Measurements from ENCODE around the gene CYP19A1.

Gene CYP19A1

DNA sequence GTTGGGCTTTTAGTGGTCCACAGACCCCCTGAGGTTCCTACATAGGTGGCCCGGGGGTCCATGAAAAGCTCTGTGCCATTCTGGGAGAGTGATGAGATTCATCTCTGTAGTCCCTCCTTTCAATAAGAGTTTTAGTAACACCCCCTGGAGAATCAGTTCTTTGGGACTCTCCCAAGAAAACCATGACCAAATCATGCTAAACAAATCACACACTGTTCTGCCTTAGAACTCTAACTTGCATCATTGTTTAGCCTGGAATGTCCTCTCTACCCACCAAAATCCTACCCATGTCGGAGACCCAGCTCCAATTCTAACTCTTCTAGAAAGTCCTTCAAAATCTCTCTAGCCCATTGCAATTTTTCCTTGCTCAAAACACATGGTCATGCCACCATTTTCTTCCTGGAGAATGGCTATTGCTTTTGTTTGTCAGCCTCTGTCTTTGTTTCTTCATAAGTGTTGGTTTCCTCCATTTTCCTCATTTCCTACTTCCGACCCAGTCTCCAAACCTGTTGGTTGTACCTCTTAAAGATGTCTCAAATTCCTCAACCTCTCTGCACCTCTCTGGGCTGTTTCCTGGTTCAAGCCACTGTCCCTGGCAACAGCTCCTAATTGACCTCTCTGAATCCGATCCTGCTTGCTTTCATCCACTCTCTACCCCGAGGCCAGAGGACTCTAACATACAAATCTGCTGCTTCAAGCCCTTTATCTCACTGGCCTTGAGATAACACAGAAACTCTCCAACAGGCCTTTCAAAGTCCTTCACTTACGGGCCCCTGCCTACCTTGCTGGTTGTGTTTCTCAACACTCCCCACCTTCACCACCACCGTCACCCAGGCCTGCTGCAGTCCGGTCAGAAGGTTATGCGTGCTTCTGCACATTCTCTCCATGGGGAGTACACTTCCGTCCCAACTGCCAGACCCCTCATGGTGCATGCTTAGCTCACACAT, 23.7 kb downstream of the CYP19A1 start:
- H3K4me1 ChIP-seq (ENCODE audit: insufficient read depth, low read length) = no peaks in the 10 kb centered on the region

DNA sequence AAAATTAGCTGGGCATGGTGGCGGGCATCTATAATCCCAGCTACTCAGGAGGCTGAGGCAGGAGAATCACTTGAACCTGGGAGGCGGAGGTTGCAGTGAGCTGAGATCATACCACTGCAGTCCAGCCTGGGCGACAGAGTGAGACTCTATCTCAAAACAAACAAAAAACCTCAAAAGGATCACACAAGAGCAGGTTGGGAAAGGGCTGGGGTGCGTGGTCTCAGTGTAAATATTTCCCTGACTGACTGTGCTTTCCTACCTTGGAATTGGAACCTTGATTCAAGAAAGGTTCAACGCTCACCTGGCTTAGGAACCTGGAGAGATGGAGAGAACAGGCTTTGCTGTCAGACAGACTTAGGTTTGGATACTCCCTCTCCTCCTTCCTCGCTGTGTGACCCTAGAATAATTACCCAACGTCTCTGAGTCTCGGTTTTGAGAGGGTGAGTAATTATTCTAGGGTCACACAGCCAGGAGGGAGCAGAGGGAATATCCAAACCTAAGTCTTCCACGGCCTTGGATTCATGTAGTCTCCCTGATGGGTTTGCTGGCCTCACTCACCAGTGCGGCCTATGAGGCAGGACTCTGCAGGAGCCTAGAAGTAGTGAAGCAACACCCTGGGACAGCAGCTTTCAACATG, 24.6 kb downstream of the CYP19A1 start:
- Histone ChIP-seq H2AFZ (ENCODE audit: low read depth, low read length) (no peak overlapping the region), H3K4me3 (ENCODE audit: low read length) (no peak overlapping the region), H3K36me3 (ENCODE audit: insufficient read depth, low read length) (no peaks in the 10 kb centered on the region), H3K4me1 (ENCODE audit: insufficient read depth, low read length) (no peaks in the 10 kb centered on the region), H3K9me3 (ENCODE audit: low read length) (no peaks in the 10 kb centered on the region), H3K27me3 (ENCODE audit: insufficient read depth, low read length) (no peaks in the 10 kb centered on the region)

More for the DNA sequence above, 23.7 kb downstream of the CYP19A1 start:
- H3K4me3 ChIP-seq (ENCODE audit: low read length) = no peak overlapping the region
- H3K36me3 ChIP-seq (ENCODE audit: insufficient read depth, low read length) = no peaks in the 10 kb centered on the region
- H2AFZ ChIP-seq (ENCODE audit: low read depth, low read length) = no peak overlapping the region
- H3K9me3 ChIP-seq (ENCODE audit: low read length) = no peaks in the 10 kb centered on the region
- H3K27me3 ChIP-seq (ENCODE audit: insufficient read depth, low read length) = no peaks in the 10 kb centered on the region

DNA sequence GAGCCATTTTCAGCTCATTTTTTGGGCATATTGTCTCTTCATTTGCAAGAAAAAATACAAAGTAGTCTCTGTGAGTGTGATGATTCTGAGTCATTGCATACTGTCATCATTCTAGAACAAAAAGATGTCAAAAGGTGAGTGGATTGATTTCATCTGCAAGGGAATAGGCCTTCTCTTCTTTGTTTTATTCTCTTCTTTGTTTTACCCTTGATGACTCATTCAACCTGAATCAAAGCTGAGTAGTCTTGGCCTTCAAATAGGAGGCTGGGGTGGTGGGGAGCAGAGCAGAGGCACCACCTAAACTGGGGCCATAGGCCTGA, 25.4 kb downstream of the CYP19A1 start:
- H3K4me3 ChIP-seq (ENCODE audit: low read length) = no peak overlapping the region
- no peaks in the 10 kb centered on the region for H3K36me3 ChIP-seq (ENCODE audit: insufficient read depth, low read length)
- no peak overlapping the region for H2AFZ ChIP-seq (ENCODE audit: low read depth, low read length)
- H3K9me3 ChIP-seq (ENCODE audit: low read length) = no peaks in the 10 kb centered on the region
- H3K4me1 ChIP-seq (ENCODE audit: insufficient read depth, low read length) = no peaks in the 10 kb centered on the region
- no peaks in the 10 kb centered on the region for H3K27me3 ChIP-seq (ENCODE audit: insufficient read depth, low read length)

DNA sequence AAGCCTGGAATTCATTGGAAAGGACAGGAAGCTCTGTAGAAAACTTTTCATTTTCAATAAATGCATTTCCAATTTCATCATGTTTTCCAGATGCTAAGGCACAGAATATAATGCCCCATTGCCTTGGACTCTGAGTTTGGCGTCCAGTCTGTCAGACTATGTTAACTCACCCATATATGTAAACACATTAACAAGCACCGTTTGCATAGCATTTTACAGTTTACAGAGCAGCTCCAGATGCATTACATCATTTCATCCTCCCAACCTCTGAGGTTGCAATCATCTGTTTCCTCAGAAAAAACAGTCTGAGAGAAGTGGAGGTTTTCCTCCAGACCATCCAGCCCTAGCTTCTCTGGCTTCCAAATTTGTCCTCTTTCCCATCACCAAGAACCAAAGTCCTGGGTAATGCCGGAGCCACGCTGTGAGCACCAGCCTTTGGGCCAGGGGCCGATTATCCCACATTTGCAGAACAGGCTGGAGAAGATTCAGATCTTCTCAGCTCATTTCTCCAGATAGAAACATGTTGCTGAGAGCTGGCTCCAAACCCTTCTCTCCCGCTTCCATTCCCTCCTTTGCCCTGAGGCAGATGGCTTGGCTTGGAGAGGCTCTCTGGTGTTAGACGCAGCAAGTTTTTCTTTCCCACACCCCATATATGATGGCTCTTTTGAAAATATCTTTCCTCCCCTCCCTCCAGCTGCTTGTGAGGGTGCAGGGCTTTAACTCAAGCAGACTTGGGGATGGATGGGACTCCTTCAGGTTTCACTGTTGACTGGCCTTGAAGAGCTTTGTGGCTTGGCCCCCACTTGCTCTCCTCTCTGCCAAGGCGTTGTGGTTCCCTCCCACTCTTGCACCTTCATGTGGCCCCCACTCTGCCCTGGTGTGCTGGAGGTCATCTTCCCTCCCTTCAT, 26.0 kb downstream of the CYP19A1 start:
- Histone ChIP-seq H3K4me3 (ENCODE audit: low read length) (no peak overlapping the region), H2AFZ (ENCODE audit: low read depth, low read length) (no peak overlapping the region), H3K9me3 (ENCODE audit: low read length) (no peaks in the 10 kb centered on the region), H3K27me3 (ENCODE audit: insufficient read depth, low read length) (no peaks in the 10 kb centered on the region), H3K4me1 (ENCODE audit: insufficient read depth, low read length) (no peaks in the 10 kb centered on the region), H3K36me3 (ENCODE audit: insufficient read depth, low read length) (no peaks in the 10 kb centered on the region)

DNA sequence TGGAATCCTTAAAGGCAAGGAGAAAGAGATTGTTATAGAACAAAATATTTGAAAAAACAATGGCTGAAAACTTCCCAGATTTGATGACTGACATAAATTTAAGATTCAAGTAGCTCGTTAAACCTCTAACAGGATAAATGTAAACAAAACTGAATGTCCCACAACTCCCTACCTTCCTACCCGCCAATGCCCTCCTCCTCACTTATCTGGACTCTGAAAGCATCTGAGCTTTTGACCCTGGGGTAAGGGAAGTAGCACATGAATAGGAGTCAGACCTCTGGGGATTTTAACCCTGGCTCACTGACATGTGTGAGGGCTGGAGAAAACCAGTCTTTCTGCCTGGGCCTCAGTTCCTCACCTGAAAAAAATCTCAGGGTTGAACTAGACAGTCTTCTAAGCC, 26.9 kb downstream of the CYP19A1 start:
- no peaks in the 10 kb centered on the region for H3K9me3 ChIP-seq (ENCODE audit: low read length)
- no peak overlapping the region for H2AFZ ChIP-seq (ENCODE audit: low read depth, low read length)
- H3K4me1 ChIP-seq (ENCODE audit: insufficient read depth, low read length) = no peaks in the 10 kb centered on the region
- H3K27me3 ChIP-seq (ENCODE audit: insufficient read depth, low read length) = no peaks in the 10 kb centered on the region
- no peaks in the 10 kb centered on the region for H3K36me3 ChIP-seq (ENCODE audit: insufficient read depth, low read length)
- H3K4me3 ChIP-seq (ENCODE audit: low read length) = no peak overlapping the region

DNA sequence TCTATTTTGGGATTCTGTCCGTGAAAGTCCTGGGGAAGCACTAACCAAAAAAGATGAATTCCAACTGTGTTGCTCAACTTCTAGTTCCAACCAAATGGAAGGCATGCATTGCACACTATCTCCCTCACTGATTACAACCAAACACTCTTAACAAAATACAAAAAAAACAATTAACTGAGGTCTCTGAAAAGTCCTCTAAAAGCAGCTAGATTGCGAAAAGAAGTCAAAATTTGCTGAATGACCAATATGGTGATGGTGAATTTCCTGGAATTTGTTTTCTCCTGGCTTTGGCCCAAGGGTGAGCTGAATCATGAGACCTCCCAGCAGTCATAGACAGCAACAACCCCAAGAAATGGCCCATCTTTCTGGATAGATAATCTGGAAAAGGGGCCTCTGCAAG, 28.3 kb downstream of the CYP19A1 start:
- H3K9me3 ChIP-seq (ENCODE audit: low read length) = no peaks in the 10 kb centered on the region
- no peaks in the 10 kb centered on the region for H3K27me3 ChIP-seq (ENCODE audit: insufficient read depth, low read length)
- H3K4me1 ChIP-seq (ENCODE audit: insufficient read depth, low read length) = no peaks in the 10 kb centered on the region
- no peak overlapping the region for H2AFZ ChIP-seq (ENCODE audit: low read depth, low read length)
- H3K4me3 ChIP-seq (ENCODE audit: low read length) = no peak overlapping the region
- no peaks in the 10 kb centered on the region for H3K36me3 ChIP-seq (ENCODE audit: insufficient read depth, low read length)

DNA sequence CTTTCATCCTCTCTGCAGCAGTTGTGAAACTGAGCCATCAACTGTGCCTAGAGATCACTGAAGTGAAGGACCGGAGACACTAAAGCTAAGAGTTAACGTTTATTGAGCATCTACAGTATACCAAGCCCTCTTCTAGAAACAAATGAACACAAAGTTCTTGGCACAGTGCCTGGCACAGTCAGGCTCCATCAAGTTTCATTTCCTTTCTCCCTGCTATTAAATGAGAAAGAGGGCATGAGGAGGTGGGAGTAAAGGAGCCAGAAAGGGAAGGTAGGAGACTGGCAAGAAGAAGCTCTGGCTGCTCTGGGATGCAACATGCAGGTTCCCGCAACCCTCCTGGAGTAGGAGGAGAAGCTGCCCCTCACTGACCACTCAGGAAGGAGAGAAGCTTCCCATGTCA, 30.6 kb downstream of the CYP19A1 start:
- H3K9me3 ChIP-seq (ENCODE audit: low read length) = no peaks in the 10 kb centered on the region
- H3K4me3 ChIP-seq (ENCODE audit: low read length) = no peak overlapping the region
- H3K36me3 ChIP-seq (ENCODE audit: insufficient read depth, low read length) = no peaks in the 10 kb centered on the region
- no peak overlapping the region for H2AFZ ChIP-seq (ENCODE audit: low read depth, low read length)
- no peaks in the 10 kb centered on the region for H3K4me1 ChIP-seq (ENCODE audit: insufficient read depth, low read length)
- peaks cover 2% of the 10 kb centered on the region for H3K27me3 ChIP-seq (ENCODE audit: insufficient read depth, low read length)

DNA sequence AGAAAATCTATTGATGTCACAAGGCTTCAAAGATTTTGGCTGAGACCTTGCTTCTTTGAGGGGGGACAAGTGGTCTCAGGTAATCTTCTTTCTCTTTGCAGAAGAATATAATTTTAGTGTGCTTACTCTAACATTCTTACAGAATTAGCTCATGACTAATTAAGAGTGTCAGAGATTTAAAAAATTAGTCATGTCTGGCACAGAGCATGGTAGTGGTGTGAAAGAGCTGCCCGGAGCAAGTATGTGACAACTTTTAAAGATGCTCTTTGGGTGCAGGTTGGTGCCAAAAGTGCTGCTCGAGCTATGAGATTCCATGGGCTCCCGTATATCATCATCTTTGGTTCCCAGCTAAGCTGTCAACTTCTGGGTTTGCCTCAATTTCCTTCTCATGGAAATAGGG, 31.1 kb downstream of the CYP19A1 start:
- H3K4me3 ChIP-seq (ENCODE audit: low read length) = no peak overlapping the region
- no peaks in the 10 kb centered on the region for H3K4me1 ChIP-seq (ENCODE audit: insufficient read depth, low read length)
- H3K9me3 ChIP-seq (ENCODE audit: low read length) = no peaks in the 10 kb centered on the region
- H3K36me3 ChIP-seq (ENCODE audit: insufficient read depth, low read length) = no peaks in the 10 kb centered on the region
- no peak overlapping the region for H2AFZ ChIP-seq (ENCODE audit: low read depth, low read length)
- H3K27me3 ChIP-seq (ENCODE audit: insufficient read depth, low read length) = peaks cover 2% of the 10 kb centered on the region

DNA sequence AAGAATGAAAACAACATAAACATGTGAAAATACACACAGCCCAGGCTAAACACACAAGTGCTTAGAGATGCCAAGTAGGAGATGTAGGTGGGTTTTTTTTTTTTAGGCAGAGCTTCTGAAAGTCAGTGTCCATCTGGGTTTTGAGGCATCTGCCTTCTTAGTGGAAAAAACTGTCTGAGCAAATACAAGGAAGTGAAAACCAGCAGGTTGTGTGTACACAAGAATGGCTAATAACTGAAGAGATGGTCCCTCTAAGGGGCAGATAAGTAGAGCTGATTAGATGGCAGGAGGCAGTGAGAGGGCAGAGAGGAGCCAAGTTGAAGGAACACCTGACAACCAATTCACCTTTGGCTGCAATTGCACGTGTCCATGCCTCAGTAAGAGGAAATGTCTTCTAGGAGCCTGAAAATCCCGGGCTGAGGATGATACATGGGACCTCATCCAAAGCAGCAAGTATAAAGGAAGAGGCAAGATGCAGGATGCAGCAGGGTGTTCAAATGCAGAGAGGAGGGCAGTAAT, 34.9 kb downstream of the CYP19A1 start:
- no peaks in the 10 kb centered on the region for H3K9me3 ChIP-seq (ENCODE audit: low read length)
- peaks cover 2% of the 10 kb centered on the region for H3K27me3 ChIP-seq (ENCODE audit: insufficient read depth, low read length)
- H3K36me3 ChIP-seq (ENCODE audit: insufficient read depth, low read length) = no peaks in the 10 kb centered on the region
- H2AFZ ChIP-seq (ENCODE audit: low read depth, low read length) = no peak overlapping the region
- no peak overlapping the region for H3K4me3 ChIP-seq (ENCODE audit: low read length)
- H3K4me1 ChIP-seq (ENCODE audit: insufficient read depth, low read length) = no peaks in the 10 kb centered on the region

DNA sequence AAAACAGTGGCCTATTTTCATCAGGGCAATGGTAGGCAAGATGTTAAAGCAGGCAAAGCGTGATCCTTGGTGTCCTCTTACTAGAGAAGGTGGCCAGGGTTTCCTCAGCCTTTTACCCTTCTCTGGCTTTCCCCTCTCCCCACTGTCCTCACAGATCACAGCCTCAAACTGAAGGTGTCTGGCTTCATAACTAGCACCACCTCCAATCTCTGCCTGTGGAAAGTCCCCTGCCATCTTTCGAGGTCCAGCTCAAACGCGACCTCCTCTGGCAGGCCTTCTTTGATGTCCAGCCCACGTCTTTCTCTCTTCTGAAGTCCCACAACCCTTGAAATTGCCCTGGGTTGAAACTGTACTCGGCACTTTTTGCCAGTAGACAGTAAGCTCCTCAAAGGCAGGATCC, 35.9 kb downstream of the CYP19A1 start:
- Histone ChIP-seq H2AFZ (ENCODE audit: low read depth, low read length) (no peak overlapping the region), H3K4me1 (ENCODE audit: insufficient read depth, low read length) (no peaks in the 10 kb centered on the region), H3K9me3 (ENCODE audit: low read length) (no peaks in the 10 kb centered on the region), H3K36me3 (ENCODE audit: insufficient read depth, low read length) (no peaks in the 10 kb centered on the region), H3K27me3 (ENCODE audit: insufficient read depth, low read length) (peaks cover 2% of the 10 kb centered on the region), H3K4me3 (ENCODE audit: low read length) (no peak overlapping the region)

DNA sequence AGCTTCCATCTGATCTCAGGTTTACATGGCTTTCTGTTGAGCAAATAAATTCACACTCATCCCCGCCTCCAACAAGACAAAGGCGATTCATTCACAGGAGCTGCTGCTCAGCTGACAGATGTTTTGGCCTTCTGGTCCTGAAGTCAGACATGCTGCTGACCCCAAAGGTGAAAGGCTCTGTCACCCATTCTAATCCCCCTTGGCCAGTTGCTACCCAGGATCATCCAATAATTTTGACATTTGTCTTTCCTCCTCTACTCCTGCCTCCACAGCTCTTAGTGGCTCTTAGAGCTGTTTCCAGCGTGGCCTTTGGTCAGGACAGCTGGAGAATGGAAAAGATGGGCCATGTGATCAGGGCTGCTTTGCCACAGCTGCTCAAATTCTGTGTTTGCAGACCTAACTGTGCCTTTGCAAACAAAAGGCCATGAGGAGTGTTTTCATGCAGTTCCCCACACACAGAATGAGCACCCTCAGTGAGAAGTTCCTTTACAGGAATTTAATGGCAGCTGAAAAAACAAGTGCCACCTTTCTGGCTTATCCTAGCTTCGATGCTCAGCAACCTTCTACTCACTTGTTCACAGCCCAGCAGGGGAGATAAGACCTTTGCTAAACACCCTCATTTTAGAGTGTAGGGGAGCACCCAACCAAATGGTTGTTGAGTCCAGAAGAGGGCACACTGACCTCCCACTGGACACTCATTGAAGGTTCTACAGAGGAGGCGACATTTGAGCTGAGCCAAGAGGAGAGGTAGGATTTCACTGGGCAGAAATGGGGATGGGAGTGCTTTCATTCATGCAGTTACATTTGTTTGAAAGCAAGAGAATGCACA, 39.0 kb downstream of the CYP19A1 start:
- Histone ChIP-seq H3K4me1 (ENCODE audit: insufficient read depth, low read length) (no peaks in the 10 kb centered on the region), H3K36me3 (ENCODE audit: insufficient read depth, low read length) (no peaks in the 10 kb centered on the region), H3K9me3 (ENCODE audit: low read length) (no peaks in the 10 kb centered on the region), H2AFZ (ENCODE audit: low read depth, low read length) (no peak overlapping the region), H3K4me3 (ENCODE audit: low read length) (no peak overlapping the region), H3K27me3 (ENCODE audit: insufficient read depth, low read length) (peaks cover 2% of the 10 kb centered on the region)

DNA sequence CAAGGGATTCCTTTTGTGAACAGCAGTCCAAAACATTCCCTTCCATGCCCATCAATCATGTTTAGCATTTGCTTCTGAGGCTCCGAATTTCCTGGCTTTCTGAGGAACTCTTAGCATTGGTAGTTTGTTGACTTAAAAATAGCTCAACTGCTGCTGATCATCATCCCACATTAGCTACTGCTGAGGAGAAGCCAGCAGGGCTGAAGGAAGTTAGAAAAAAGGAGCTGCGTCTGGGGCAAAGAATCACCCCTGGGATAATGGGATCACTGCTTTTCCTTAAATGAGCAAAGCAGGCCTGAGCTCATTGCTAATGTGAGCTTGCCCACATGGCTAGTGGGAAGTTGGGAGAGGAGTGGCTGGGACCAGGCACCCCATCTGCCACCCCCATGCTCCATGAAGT, 39.8 kb downstream of the CYP19A1 start:
- no peak overlapping the region for H3K4me3 ChIP-seq (ENCODE audit: low read length)

More for the DNA sequence above, 39.8 kb downstream of the CYP19A1 start:
- H3K9me3 ChIP-seq (ENCODE audit: low read length) = no peaks in the 10 kb centered on the region
- H3K27me3 ChIP-seq (ENCODE audit: insufficient read depth, low read length) = no peaks in the 10 kb centered on the region
- H2AFZ ChIP-seq (ENCODE audit: low read depth, low read length) = no peak overlapping the region
- no peaks in the 10 kb centered on the region for H3K4me1 ChIP-seq (ENCODE audit: insufficient read depth, low read length)
- no peaks in the 10 kb centered on the region for H3K36me3 ChIP-seq (ENCODE audit: insufficient read depth, low read length)

All from neuron (in vitro differentiated cells).